ENCODE results near the gene CSRP2.

CSRP2 gene

GRCh38 chr12:76908303-76909017, 29.6 kb upstream of the CSRP2 start:
- no peak overlapping the region for H3K27ac Mint-ChIP-seq
- H3K4me3 Mint-ChIP-seq, result no peak overlapping the region
- no peak for DNase-seq
- H3K36me3 Mint-ChIP-seq (ENCODE audit: low read depth), result no peaks in the 10 kb centered on the region
- peaks cover 7% of the 10 kb centered on the region for H3K27me3 Mint-ChIP-seq
- H3K9me3 Mint-ChIP-seq, result no peaks in the 10 kb centered on the region
- no peaks in the 10 kb centered on the region for H3K4me1 Mint-ChIP-seq
- ATAC-seq, result no peak

GRCh38 chr12:76901628-76902380, 23.0 kb upstream of the CSRP2 start:
- no peaks in the 10 kb centered on the region for H3K36me3 Mint-ChIP-seq (ENCODE audit: low read depth)
- H3K27me3 Mint-ChIP-seq, result peaks cover 2% of the 10 kb centered on the region
- ATAC-seq, result no peak
- H3K9me3 Mint-ChIP-seq, result no peaks in the 10 kb centered on the region
- no peak for DNase-seq
- no peak overlapping the region for H3K27ac Mint-ChIP-seq
- H3K4me3 Mint-ChIP-seq, result no peak overlapping the region
- peaks cover 9% of the 10 kb centered on the region for H3K4me1 Mint-ChIP-seq

- ATAC-seq (no peak), DNase-seq (no peak)
- Mint-ChIP-seq H3K4me1 (peaks cover 9% of the 10 kb centered on the region), H3K36me3 (ENCODE audit: low read depth) (no peaks in the 10 kb centered on the region), H3K27me3 (no peaks in the 10 kb centered on the region), H3K4me3 (no peak overlapping the region), H3K27ac (no peak overlapping the region), H3K9me3 (no peaks in the 10 kb centered on the region)
These were observed 20.7 kb upstream of the CSRP2 start for GRCh38 chr12:76899522-76899921.

GRCh38 chr12:76898442-76898841, 19.6 kb upstream of the CSRP2 start:
- ATAC-seq (no peak), DNase-seq (no peak)
- Mint-ChIP-seq H3K9me3 (peaks cover 9% of the 10 kb centered on the region), H3K4me3 (no peak overlapping the region), H3K27ac (no peak overlapping the region), H3K36me3 (ENCODE audit: low read depth) (no peaks in the 10 kb centered on the region), H3K4me1 (peaks cover 9% of the 10 kb centered on the region), H3K27me3 (no peaks in the 10 kb centered on the region)

- no peak for DNase-seq
- peaks cover 9% of the 10 kb centered on the region for H3K9me3 Mint-ChIP-seq
- no peaks in the 10 kb centered on the region for H3K27me3 Mint-ChIP-seq
These were observed 17.5 kb upstream of the CSRP2 start for GRCh38 chr12:76896274-76896673.

GRCh38 chr12:76895796-76896195, 17.0 kb upstream of the CSRP2 start:
- ATAC-seq (peak; percentile 10), DNase-seq (no peak)
- H3K4me1 Mint-ChIP-seq, result peaks cover under 1% of the 10 kb centered on the region
- no peak overlapping the region for H3K27ac Mint-ChIP-seq
- no peaks in the 10 kb centered on the region for H3K36me3 Mint-ChIP-seq (ENCODE audit: low read depth)
- H3K4me3 Mint-ChIP-seq, result no peak overlapping the region
- H3K9me3 Mint-ChIP-seq, result peaks cover 9% of the 10 kb centered on the region
- peaks cover under 1% of the 10 kb centered on the region for H3K27me3 Mint-ChIP-seq

More at GRCh38 chr12:76896274-76896673, 17.5 kb upstream of the CSRP2 start:
- Mint-ChIP-seq H3K4me3 (no peak overlapping the region), H3K4me1 (no peaks in the 10 kb centered on the region), H3K36me3 (ENCODE audit: low read depth) (no peaks in the 10 kb centered on the region), H3K27ac (no peak overlapping the region)
- no peak for ATAC-seq

- peaks cover 10% of the 10 kb centered on the region for H3K4me1 Mint-ChIP-seq
- peaks cover 9% of the 10 kb centered on the region for H3K9me3 Mint-ChIP-seq
- no peak overlapping the region for H3K27ac Mint-ChIP-seq
- no peak for ATAC-seq
- no peak for DNase-seq
- no peak overlapping the region for H3K4me3 Mint-ChIP-seq
- no peaks in the 10 kb centered on the region for H3K36me3 Mint-ChIP-seq (ENCODE audit: low read depth)
- peaks cover 9% of the 10 kb centered on the region for H3K27me3 Mint-ChIP-seq
These were observed 12.8 kb upstream of the CSRP2 start for GRCh38 chr12:76891609-76892008.

GRCh38 chr12:76890151-76891143, 11.6 kb upstream of the CSRP2 start:
- H3K36me3 Mint-ChIP-seq (ENCODE audit: low read depth), result no peaks in the 10 kb centered on the region
- peaks cover 9% of the 10 kb centered on the region for H3K9me3 Mint-ChIP-seq
- no peak overlapping the region for H3K27ac Mint-ChIP-seq
- DNase-seq (peak; percentile 63), ATAC-seq (no peak)
- peaks cover 9% of the 10 kb centered on the region for H3K27me3 Mint-ChIP-seq
- no peak overlapping the region for H3K4me3 Mint-ChIP-seq
- peaks cover 10% of the 10 kb centered on the region for H3K4me1 Mint-ChIP-seq

- no peak overlapping the region for H3K4me3 Mint-ChIP-seq
- no peaks in the 10 kb centered on the region for H3K36me3 Mint-ChIP-seq (ENCODE audit: low read depth)
- peaks cover 2% of the 10 kb centered on the region for H3K9me3 Mint-ChIP-seq
- H3K27ac Mint-ChIP-seq, result no peak overlapping the region
- H3K27me3 Mint-ChIP-seq, result peaks cover 9% of the 10 kb centered on the region
- DNase-seq (no peak), ATAC-seq (no peak)
- peaks cover 10% of the 10 kb centered on the region for H3K4me1 Mint-ChIP-seq
These were observed 10.0 kb upstream of the CSRP2 start for GRCh38 chr12:76888775-76889174.

GRCh38 chr12:76883811-76884210, 5.0 kb upstream of the CSRP2 start:
- Mint-ChIP-seq H3K27ac (no peak overlapping the region), H3K27me3 (peaks cover 29% of the 10 kb centered on the region), H3K9me3 (no peaks in the 10 kb centered on the region), H3K4me3 (no peak overlapping the region), H3K36me3 (ENCODE audit: low read depth) (no peaks in the 10 kb centered on the region), H3K4me1 (peaks cover 2% of the 10 kb centered on the region)
- ATAC-seq (no peak), DNase-seq (no peak)

- DNase-seq (no peak), ATAC-seq (no peak)
- Mint-ChIP-seq H3K4me3 (no peak overlapping the region), H3K36me3 (ENCODE audit: low read depth) (no peaks in the 10 kb centered on the region), H3K27ac (no peak overlapping the region), H3K4me1 (peaks cover 4% of the 10 kb centered on the region), H3K27me3 (peaks cover 31% of the 10 kb centered on the region), H3K9me3 (no peaks in the 10 kb centered on the region)
These were observed 4.3 kb upstream of the CSRP2 start for GRCh38 chr12:76883151-76883550.

- H3K4me1 Mint-ChIP-seq, result peaks cover 8% of the 10 kb centered on the region
- H3K27me3 Mint-ChIP-seq, result peaks cover 38% of the 10 kb centered on the region
- ATAC-seq, result no peak
- H3K9me3 Mint-ChIP-seq, result no peaks in the 10 kb centered on the region
- H3K27ac Mint-ChIP-seq, result no peak overlapping the region
- no peaks in the 10 kb centered on the region for H3K36me3 Mint-ChIP-seq (ENCODE audit: low read depth)
- no peak for DNase-seq
- no peak overlapping the region for H3K4me3 Mint-ChIP-seq
These were observed 3.5 kb upstream of the CSRP2 start for GRCh38 chr12:76882367-76882766.

GRCh38 chr12:76881142-76881541, 2.3 kb upstream of the CSRP2 start:
- H3K27me3 Mint-ChIP-seq, result peaks cover 46% of the 10 kb centered on the region
- H3K4me1 Mint-ChIP-seq, result peaks cover 9% of the 10 kb centered on the region
- ATAC-seq (no peak), DNase-seq (no peak)
- no peaks in the 10 kb centered on the region for H3K9me3 Mint-ChIP-seq
- no peak overlapping the region for H3K27ac Mint-ChIP-seq
- no peaks in the 10 kb centered on the region for H3K36me3 Mint-ChIP-seq (ENCODE audit: low read depth)
- H3K4me3 Mint-ChIP-seq, result no peak overlapping the region

- DNase-seq, result no peak
- Mint-ChIP-seq H3K27ac (no peak overlapping the region), H3K4me3 (no peak overlapping the region), H3K4me1 (peaks cover 9% of the 10 kb centered on the region), H3K36me3 (ENCODE audit: low read depth) (no peaks in the 10 kb centered on the region), H3K9me3 (no peaks in the 10 kb centered on the region), H3K27me3 (peaks cover 48% of the 10 kb centered on the region)
- ATAC-seq, result no peak
These were observed 1.8 kb upstream of the CSRP2 start for GRCh38 chr12:76880519-76881023.

All from activated naive CD8-positive, alpha-beta T cell treated with anti-CD3 and anti-CD28 coated beads, Interleukin-2, amount 50 U/mL, for 24 hours (primary cell).